ENCODE results near the gene FCGR3B.
"Not testable (repeated sequence)": the region's sequence is repeated elsewhere in the genome, so short reads cannot be mapped to it uniquely, and the experiment has no call there.

DNA sequence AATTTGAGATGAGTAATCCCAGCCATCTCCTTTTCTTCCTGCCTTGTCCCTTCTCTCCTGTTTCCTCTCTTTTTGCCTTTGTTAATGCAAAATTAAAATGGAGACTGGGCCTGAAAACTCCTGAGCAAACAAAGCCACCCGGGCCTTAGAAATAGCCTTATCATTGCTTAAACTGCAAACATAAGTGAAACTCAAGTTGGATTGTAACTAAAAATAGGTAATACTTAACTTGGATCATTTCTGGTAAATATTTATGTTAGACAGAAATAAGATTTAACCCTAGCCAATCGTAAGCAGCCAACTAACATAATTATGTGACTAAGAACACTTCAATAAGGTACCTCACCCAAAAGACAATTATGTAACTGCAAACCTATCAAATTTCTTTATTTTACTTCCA, 35.4 kb downstream of the FCGR3B start:
- TF ChIP-seq, protein P1, sequence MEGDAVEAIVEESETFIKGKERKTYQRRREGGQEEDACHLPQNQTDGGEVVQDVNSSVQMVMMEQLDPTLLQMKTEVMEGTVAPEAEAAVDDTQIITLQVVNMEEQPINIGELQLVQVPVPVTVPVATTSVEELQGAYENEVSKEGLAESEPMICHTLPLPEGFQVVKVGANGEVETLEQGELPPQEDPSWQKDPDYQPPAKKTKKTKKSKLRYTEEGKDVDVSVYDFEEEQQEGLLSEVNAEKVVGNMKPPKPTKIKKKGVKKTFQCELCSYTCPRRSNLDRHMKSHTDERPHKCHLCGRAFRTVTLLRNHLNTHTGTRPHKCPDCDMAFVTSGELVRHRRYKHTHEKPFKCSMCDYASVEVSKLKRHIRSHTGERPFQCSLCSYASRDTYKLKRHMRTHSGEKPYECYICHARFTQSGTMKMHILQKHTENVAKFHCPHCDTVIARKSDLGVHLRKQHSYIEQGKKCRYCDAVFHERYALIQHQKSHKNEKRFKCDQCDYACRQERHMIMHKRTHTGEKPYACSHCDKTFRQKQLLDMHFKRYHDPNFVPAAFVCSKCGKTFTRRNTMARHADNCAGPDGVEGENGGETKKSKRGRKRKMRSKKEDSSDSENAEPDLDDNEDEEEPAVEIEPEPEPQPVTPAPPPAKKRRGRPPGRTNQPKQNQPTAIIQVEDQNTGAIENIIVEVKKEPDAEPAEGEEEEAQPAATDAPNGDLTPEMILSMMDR (IDR thresholded peaks at IDR 0.05; ENCODE audit: low read depth, low read length, missing input control): not testable (repeated sequence)
- TF ChIP-seq GABPA (IDR thresholded peaks at IDR 0.05 in 1 of 2, conservative IDR thresholded peaks at IDR 0.05 in 1 of 2); MAX (IDR thresholded peaks at IDR 0.05); RAD21 (IDR thresholded peaks at IDR 0.05); YY1 (IDR thresholded peaks at IDR 0.05); TAF1 (conservative IDR thresholded peaks at IDR 0.05); SP1 (IDR thresholded peaks at IDR 0.05); JUND (IDR thresholded peaks at IDR 0.05); EGR1 (IDR thresholded peaks at IDR 0.05; ENCODE audit: low read depth in 2 of 2); ZBTB33 (IDR thresholded peaks at IDR 0.05); NR2F2 (IDR thresholded peaks at IDR 0.05); HNF4G (IDR thresholded peaks at IDR 0.05); ATF3 (IDR thresholded peaks at IDR 0.05): not testable (repeated sequence)
- TF ChIP-seq, protein P2, sequence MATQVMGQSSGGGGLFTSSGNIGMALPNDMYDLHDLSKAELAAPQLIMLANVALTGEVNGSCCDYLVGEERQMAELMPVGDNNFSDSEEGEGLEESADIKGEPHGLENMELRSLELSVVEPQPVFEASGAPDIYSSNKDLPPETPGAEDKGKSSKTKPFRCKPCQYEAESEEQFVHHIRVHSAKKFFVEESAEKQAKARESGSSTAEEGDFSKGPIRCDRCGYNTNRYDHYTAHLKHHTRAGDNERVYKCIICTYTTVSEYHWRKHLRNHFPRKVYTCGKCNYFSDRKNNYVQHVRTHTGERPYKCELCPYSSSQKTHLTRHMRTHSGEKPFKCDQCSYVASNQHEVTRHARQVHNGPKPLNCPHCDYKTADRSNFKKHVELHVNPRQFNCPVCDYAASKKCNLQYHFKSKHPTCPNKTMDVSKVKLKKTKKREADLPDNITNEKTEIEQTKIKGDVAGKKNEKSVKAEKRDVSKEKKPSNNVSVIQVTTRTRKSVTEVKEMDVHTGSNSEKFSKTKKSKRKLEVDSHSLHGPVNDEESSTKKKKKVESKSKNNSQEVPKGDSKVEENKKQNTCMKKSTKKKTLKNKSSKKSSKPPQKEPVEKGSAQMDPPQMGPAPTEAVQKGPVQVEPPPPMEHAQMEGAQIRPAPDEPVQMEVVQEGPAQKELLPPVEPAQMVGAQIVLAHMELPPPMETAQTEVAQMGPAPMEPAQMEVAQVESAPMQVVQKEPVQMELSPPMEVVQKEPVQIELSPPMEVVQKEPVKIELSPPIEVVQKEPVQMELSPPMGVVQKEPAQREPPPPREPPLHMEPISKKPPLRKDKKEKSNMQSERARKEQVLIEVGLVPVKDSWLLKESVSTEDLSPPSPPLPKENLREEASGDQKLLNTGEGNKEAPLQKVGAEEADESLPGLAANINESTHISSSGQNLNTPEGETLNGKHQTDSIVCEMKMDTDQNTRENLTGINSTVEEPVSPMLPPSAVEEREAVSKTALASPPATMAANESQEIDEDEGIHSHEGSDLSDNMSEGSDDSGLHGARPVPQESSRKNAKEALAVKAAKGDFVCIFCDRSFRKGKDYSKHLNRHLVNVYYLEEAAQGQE (IDR thresholded peaks at IDR 0.05): not testable (repeated sequence)

Measured in liver (tissue), 3 donors.